GM18873 (cell line): ENCODE data around the gene CCSER1.
"Not testable (repeated sequence)": the region's sequence is repeated elsewhere in the genome, so short reads cannot be mapped to it uniquely, and the experiment has no call there.

Source experiments
- ATAC-seq: cut with Tn5 transposase; IDR thresholded peaks from one replicate; pipeline ENCODE4 v1.9.1; 2021; ENCODE audit warnings: mild to moderate bottlenecking, moderate library complexity, moderate number of reproducible peaks; ENCODE audit not compliant: unreplicated experiment, low FRiP score

The CCSER1 gene

DNA sequence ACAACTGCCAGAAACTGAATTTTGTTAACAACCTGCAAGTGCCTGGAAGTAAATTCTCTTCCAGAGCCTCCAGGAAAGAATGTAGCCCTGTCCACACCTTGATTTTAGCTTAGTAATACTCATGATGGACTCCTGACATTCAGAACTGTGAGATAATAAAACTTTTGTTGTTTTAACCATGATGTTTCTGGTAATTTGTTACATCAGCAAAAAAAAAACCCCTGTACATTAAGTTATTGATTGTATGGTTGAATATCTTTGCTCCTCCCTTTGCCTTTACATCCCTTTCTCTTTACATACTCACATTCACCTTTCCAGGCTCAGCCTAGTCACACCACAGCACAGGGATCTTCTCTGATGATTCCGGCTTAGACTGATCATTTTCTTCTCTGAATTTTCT lies 1294.8 kb downstream of the CCSER1 start:
- no peak for ATAC-seq

DNA sequence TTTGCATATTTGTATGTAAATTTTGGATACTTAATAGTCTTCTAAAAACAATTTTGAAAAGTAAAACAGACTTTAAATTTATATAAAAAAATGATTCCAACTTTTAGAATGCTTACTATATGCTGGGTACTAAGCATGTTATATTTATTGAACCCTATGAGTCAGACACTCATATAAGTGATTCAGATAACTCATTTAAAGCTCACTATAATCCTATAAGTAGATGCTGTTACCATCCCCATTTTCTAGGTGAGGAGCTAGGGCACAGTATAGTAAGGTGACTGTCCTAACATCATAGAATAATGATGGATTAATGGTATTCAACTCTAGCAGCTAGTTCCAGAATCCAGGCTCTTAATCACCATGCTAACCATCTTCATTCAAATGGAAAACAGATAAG lies 1299.5 kb downstream of the CCSER1 start:
- no peak for ATAC-seq

DNA sequence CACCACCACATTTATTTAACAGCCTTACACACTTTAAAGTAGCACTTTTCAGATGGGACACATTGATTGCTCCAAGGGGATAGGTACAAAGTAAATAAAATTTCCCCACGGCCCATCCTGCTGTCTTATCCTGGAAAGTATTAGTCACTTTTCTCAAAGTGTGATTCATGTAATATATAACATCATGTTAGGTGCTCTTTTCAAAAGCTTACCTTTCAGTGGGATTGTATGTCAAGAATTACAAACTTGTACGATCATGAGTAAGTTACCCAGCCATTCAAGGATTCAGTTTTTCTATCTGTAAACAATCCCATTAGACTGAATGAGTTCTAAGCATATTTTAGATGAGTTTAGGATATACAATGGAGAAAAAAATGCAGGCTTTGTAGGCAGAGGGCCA lies 1300.0 kb downstream of the CCSER1 start:
- ATAC-seq = no peak

DNA sequence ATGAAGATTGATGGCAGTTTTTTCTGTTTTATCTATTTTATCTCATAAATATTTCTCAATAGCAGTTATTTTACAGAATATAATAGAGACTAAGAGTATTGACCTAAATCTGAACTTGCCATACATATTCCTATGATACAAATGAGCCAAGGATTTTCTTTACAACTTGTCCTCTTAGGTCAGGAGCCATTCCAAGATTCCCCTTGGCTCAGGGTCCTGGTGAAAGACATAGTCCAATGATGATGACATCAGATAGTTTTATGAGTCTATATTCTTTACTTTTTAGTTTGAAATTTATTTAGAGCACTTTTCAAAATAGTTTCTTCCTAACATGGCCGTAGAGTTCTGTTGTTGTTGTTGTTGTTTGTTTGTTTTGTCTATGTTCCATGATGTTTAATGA lies 1307.4 kb downstream of the CCSER1 start:
- ATAC-seq = no peak

DNA sequence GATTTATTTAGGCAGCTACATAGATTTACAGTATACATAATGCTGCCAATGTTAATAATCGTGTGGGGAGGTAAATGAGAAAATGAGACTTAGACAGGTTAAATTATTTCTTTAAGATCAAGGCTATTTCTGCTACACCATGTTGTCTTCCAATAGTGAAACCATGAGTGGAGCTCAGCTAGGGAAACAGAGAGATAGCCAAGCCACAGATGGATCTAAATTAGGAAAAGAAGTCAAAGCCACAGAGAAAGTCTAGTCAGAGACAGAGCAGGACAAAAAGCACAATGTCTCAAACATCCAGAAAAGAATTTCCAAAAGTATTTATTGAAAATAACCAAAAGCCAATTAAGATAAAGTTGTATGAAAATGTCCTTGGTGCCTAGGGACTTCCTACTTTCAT lies 1309.4 kb downstream of the CCSER1 start:
- no peak for ATAC-seq

DNA sequence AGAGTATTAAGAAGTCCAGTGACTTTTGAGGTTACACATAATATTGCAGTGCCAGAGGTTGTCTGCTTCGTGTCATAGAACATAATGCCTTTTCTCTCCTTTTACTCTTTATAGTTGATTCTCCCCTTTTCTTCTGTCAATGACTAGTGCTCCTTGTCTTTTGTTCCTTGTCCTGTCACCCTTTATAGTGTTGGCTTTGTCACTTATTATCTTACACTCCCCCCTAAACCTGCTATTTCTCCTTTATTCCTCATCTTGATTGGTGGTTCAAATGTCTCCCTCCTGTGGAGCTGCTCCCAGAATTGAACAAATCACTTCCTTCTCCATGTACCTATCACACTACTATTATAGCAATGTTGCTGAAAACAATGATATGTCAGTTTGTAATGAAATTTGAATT lies 1320.0 kb downstream of the CCSER1 start:
- no peak for ATAC-seq

DNA sequence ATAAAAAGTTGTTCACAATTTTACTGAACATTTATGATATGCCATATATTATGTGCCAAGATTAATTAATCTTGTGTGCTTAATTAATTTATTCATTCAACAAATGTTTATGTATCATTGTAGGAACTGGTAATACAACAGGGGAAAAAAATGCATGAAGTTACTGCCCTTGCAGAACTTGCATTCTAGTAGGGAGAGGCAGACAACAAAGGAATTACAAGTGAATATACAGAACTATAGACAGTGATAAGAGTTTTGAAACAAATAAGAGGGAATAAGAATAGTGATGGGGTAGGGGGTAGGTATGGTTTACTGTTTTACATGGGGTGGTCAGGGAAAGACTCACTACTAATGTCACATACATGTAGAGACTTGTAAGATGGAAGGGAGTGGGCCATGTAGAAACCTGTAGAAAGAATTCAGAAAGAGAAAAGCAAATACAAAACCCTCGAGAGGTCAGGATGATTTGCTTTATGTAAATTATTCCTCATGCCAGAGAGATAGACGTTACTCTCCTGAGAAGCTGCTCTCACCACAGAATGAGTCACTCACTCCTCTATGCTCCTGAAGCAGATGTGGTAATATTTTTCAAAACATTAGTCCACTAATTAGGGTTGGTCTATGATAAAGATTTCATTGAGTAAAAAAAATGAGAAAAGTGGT lies 1321.6 kb downstream of the CCSER1 start:
- no peak for ATAC-seq

DNA sequence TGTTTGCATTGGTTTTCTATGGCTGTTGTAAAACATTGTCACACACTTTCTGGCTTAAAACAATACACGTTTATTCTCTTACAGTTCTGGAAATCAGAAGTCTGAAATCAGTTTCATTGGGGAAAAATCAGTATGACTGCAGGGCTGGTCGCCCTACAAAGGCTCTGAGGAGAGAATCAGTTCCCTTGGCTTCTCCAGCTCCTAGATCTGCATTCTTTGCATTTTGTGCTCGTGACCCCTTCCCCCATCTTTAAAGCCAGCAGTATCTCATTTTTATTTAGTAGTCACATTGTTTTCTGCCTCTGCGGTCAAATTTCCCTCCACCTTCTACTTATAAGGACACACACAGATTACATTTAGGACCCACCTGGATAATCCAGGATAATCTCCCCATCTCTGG lies 1326.9 kb downstream of the CCSER1 start:
- no peak for ATAC-seq

DNA sequence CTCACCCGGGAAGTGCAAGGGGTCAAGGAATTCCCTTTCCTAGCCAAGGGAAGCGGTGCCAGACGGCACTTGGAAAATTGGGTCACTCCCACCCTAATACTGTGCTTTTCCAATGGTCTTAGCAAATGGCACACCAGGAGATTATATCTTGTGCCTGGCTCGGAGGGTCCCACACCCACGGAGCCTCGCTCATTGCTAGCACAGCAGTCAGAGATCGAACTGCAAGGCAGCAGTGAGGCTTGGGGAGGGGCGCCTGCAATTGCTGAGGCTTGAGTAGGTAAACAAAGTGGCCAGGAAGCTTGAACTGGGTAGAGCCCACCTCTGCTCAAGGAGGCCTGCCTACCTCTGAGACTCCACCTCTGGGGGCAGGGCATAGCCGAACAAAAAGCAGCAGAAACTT lies 1335.4 kb downstream of the CCSER1 start:
- not testable (repeated sequence) for ATAC-seq

DNA sequence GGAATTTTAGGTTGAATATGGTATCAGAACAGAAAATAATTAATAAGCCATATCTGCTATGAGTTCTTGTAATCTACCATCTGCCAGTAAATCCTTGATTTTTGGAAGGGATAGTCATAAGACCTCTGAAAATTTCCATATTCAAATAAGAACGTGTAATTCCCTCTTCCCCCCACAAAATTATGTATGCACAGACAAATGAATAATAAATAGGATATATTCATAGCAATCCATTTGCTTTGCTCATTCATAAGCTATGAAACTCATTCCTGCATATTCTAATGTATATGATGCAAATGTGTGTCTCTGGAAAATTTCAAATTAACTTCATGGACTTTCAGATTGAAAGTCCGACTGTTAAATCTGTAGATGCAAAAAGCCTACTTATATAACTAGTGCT lies 1343.5 kb downstream of the CCSER1 start:
- ATAC-seq = no peak

DNA sequence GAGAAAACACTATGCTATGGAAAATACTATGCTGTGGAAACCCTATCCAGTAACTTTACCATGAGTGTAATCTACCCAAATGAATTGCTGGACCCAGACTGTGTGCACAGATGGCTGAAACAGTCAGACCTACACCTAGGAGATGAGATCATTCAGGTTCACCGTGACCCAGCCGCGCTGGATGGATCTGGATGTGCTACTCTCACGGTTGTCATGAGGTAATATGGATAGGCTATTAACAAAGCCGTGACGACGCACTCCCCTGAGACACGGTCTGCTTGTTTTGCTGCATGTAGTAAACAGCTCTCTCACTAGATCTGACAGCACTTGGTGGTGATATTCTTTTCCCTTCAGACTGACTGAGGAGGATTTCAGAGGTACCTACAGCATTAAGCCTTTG lies 1344.1 kb downstream of the CCSER1 start:
- no peak for ATAC-seq

DNA sequence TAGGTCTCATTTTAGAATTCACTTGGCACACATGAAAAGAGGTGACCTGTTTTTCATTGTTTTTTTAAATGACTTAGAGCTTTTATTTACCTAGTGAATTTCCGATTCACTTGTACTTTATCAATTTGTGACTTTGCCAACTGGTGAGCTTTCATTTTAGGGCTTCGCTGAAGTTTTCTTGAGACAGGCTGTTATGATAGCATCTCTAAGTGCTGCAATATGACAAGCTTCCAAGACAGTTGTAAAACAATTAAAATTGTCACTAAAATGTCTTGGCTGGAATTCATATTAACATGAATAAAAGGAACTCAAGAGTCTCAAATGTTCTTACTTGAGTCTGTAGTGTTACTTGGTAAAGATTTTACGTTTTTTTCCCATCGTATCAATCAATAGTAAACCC lies 1344.9 kb downstream of the CCSER1 start:
- ATAC-seq = no peak

DNA sequence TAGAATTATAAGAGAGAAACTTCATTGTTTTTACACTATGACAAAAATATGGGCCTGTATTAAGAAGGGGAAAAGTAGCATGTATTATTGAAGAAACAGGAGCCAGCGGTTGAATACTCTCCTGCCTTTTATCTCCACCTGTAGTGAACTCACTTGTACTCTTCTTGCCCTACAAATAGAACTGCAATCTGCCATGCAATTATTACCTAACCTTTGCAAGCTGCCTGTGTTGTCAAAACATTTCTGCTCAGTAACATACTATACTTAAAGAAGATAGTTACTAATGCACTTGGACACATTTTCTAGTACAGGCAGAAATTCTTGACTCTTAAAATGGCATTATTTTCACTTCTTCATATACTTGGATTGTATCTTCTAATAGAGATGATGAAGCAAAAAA lies 1358.2 kb downstream of the CCSER1 start:
- ATAC-seq = no peak

DNA sequence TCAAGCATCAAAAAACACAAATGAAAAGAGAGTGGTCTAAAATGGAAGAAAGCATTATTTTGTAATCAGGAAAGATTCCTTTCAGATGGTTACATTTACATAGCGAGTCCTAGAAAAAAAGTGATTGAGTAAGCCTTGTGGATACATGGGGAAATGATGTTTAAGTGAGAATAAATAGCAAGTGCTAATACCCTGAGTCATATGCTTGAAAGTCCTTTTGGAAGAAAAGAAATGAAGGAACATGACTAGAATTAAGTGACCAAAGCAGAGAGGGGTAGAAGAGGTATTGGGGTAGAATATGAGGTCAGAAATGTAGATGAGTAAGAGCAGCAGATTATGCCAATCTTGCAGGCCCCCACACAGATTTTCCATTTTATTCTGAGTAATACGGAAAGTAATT lies 1361.8 kb downstream of the CCSER1 start:
- no peak for ATAC-seq

DNA sequence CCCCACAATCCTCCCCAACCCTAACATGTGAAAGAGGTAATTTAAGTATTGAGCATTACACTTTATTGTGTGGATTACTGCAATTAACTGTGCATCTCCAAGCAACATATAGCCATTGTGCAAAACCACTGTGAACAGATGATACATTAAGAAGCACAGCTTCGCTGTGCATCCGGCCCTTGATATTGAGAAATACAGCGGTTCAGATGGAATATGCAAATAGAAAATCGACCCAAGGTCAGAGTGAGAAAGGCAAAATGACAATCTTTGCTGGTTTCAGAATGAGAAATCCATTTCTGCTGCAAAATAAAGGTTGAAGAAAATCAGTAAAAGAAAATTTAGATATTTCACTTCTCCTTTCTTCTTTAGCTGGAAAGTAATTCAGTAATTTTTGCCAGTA lies 1370.7 kb downstream of the CCSER1 start:
- ATAC-seq = peak; percentile 50

DNA sequence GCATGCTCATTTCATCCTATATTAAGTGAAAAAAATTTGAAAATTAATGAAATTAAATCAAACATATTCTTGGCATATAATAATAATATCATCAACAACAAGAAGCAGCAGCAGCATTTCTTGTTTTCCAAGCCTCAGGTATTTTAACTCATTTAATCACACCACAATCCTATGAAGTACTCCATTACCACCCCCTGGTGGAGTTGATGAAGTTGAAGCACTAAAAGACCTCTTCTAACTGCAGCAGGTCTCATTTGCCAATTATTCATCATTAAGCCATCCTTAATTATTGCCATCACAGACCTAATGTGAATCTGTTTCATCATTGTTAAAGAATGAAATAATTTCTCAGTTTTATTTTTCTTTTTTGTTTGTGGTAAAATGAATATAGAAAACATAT lies 1375.2 kb downstream of the CCSER1 start:
- ATAC-seq = no peak

DNA sequence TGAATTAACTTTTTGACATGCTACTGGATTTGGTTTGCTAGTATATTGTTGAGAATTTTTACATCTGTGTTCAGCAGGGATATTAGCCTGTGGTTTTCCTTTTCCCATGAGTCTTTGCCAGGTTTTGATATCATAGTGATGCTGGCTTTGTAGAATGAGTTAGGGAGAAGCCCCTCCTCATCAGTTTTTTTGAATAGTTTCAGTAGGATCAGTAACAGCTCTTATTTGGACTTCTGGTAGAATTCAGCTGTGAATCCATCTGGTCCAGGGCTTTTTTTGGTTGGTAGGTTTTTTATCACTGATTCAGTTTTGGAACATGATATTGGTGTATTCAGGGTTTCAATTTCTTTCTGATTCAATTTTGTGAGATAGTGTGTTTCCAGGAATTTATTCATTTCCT lies 1386.1 kb downstream of the CCSER1 start:
- no peak for ATAC-seq

DNA sequence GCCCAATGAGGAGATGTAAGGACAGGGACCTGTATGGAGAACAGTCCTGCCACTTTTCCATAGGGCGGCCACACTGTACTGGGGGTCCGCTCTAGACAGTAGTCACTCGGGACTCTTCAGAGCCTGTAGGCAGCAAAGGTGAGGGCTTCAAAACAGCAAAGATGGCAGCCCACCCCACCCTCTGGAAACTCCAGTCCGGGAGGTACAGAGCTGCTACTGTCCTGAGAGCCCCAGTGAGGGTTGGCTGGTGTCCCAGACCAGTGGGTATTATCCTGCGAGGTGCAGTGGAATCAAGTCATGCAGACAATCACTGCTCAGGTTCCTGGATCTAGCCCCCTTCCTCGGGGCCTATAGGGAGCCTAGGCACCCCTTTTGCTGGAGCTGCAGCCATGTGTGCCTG lies 1392.0 kb downstream of the CCSER1 start:
- no peak for ATAC-seq

DNA sequence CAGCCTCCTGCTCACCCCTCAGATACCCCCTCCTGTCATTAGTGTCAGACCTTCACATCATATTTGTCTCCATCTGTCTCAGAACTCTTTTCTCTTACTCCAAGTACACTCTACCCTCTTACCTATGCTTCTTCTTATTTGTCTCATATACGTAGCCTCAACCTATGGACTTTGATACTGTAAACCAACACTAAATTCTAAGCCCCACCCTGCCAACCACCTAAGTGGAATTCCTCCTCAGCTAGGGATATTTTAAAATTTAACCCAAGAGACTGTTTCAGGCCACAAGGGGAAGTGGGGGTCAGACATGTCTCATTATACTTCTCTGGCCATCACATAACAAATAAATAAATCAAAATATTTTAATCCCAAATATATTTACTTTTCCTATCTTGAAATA lies 1398.4 kb downstream of the CCSER1 start:
- no peak for ATAC-seq

DNA sequence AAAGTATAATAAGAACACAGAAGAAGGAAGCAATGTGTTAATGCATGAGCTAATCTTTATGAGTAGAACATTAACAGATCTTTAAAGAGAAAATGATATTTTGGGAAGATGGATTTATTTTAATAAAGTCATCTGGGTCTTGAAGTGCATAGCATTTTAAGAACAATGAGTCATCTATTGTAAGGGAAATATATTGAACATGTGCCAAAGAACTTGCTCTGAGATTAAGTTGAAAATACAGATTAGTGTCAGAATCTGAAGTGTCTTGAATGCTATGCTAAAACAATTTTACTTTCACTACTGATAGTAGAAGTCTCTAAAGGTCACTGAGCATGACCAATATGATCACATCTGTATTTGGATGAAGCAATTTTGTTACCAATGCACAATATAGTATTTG lies 1399.9 kb downstream of the CCSER1 start:
- ATAC-seq = no peak

DNA sequence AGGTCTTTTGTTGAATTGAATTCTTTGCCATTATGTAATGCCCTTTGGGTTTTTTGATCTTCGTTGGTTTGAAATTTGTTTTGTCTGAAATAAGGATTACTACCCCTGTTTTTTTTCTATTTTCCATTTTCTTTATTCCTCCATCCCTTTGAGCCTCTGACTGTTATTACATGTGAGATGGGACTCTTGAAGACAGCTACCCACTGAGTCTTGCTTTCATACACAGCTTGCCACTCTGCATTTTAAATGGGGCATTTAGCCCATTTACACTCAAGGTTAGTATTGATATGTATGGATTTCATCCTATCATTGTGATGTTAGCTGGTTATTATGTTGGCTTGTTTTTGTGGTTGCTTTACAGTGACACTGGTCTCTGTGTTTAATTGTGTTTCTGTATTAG lies 1440.4 kb downstream of the CCSER1 start:
- no peak for ATAC-seq

DNA sequence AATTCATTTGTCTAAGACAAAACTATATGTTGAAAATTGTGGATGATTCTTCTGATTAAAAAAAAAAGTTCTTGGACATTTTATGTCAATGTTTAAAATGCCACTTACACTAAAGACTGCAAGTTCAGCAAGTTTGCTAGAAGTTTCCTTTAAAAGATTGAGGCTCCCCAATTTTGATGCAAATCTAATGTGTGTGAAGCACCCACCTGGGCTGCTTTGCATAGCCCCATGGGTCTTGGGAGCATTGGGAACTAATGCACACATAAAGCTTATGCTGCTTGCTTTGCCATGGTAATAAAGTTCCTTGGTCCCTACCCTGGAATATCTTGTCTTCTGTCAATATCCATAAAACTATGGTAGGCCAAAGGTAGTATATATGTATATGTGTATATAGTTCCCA lies 1450.7 kb downstream of the CCSER1 start:
- no peak for ATAC-seq

DNA sequence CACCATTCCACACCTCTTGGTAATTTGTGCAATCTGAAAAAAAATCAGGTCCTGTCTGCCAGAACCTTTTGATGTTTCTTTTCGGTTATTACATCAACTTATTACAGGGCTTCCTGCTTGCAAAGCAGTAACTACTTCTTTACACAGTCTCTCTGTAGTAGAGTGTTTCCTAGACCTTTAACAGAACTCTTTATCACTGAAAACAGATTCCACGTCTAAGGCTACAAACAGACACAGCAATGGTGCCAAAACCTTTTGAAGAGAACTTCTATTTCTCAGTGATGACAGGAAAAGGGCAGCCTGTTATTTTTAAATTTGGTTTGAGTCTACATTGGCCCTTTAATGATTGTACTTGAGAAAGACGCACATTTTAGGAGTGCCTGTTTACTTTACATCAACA lies 1463.1 kb downstream of the CCSER1 start:
- ATAC-seq = no peak
